Measurements from ENCODE around the gene ATP11B. TPM values are rescaled to one million over a fixed set of nuclear protein-coding genes. Genes with fewer than 3 reads are reported as not detected.

Gene ATP11B
- total and polyA plus RNA-seq, 2 of the 8 experiments (the other 6 are each of a cell fraction or from before 2014, with no cell fraction given), result 5.1 to 26.5 TPM

DNA sequence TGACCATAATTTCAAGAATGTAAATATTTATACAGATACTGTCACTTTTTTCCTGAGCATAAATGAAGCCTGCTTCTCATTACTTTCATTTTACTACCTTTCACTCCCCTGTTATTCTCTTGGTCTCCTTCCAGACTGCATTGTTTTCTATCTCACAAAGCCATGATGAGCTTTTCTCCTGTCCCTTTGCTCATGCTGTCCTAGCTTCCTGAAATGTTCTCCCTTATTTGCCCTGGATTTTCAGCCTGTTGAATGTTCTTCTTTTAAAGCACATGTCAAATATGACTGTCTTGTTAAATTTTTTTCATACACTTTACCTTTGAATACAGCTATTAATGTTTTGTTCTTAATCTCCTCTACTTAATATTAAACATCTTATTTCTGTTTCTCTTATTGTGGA is 31.7 kb downstream of the ATP11B start (continued):
- TF ChIP-seq, protein P1, sequence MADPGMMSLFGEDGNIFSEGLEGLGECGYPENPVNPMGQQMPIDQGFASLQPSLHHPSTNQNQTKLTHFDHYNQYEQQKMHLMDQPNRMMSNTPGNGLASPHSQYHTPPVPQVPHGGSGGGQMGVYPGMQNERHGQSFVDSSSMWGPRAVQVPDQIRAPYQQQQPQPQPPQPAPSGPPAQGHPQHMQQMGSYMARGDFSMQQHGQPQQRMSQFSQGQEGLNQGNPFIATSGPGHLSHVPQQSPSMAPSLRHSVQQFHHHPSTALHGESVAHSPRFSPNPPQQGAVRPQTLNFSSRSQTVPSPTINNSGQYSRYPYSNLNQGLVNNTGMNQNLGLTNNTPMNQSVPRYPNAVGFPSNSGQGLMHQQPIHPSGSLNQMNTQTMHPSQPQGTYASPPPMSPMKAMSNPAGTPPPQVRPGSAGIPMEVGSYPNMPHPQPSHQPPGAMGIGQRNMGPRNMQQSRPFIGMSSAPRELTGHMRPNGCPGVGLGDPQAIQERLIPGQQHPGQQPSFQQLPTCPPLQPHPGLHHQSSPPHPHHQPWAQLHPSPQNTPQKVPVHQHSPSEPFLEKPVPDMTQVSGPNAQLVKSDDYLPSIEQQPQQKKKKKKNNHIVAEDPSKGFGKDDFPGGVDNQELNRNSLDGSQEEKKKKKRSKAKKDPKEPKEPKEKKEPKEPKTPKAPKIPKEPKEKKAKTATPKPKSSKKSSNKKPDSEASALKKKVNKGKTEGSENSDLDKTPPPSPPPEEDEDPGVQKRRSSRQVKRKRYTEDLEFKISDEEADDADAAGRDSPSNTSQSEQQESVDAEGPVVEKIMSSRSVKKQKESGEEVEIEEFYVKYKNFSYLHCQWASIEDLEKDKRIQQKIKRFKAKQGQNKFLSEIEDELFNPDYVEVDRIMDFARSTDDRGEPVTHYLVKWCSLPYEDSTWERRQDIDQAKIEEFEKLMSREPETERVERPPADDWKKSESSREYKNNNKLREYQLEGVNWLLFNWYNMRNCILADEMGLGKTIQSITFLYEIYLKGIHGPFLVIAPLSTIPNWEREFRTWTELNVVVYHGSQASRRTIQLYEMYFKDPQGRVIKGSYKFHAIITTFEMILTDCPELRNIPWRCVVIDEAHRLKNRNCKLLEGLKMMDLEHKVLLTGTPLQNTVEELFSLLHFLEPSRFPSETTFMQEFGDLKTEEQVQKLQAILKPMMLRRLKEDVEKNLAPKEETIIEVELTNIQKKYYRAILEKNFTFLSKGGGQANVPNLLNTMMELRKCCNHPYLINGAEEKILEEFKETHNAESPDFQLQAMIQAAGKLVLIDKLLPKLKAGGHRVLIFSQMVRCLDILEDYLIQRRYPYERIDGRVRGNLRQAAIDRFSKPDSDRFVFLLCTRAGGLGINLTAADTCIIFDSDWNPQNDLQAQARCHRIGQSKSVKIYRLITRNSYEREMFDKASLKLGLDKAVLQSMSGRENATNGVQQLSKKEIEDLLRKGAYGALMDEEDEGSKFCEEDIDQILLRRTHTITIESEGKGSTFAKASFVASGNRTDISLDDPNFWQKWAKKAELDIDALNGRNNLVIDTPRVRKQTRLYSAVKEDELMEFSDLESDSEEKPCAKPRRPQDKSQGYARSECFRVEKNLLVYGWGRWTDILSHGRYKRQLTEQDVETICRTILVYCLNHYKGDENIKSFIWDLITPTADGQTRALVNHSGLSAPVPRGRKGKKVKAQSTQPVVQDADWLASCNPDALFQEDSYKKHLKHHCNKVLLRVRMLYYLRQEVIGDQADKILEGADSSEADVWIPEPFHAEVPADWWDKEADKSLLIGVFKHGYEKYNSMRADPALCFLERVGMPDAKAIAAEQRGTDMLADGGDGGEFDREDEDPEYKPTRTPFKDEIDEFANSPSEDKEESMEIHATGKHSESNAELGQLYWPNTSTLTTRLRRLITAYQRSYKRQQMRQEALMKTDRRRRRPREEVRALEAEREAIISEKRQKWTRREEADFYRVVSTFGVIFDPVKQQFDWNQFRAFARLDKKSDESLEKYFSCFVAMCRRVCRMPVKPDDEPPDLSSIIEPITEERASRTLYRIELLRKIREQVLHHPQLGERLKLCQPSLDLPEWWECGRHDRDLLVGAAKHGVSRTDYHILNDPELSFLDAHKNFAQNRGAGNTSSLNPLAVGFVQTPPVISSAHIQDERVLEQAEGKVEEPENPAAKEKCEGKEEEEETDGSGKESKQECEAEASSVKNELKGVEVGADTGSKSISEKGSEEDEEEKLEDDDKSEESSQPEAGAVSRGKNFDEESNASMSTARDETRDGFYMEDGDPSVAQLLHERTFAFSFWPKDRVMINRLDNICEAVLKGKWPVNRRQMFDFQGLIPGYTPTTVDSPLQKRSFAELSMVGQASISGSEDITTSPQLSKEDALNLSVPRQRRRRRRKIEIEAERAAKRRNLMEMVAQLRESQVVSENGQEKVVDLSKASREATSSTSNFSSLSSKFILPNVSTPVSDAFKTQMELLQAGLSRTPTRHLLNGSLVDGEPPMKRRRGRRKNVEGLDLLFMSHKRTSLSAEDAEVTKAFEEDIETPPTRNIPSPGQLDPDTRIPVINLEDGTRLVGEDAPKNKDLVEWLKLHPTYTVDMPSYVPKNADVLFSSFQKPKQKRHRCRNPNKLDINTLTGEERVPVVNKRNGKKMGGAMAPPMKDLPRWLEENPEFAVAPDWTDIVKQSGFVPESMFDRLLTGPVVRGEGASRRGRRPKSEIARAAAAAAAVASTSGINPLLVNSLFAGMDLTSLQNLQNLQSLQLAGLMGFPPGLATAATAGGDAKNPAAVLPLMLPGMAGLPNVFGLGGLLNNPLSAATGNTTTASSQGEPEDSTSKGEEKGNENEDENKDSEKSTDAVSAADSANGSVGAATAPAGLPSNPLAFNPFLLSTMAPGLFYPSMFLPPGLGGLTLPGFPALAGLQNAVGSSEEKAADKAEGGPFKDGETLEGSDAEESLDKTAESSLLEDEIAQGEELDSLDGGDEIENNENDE (IDR thresholded peaks at IDR 0.05; ENCODE audit: insufficient replicate concordance, low read length), result no peak
- TF ChIP-seq SIRT6 (IDR thresholded peaks at IDR 0.05; ENCODE audit: low read length), result no peak
- TF ChIP-seq NRF1 (IDR thresholded peaks at IDR 0.05; ENCODE audit: low read depth, low read length), result no peak
- TF ChIP-seq MAFK (IDR thresholded peaks at IDR 0.05; ENCODE audit: low read depth, low read length), result no peak
- TF ChIP-seq SP1 (IDR thresholded peaks at IDR 0.05; ENCODE audit: low read depth, low read length), result no peak
- TF ChIP-seq CHD1 (IDR thresholded peaks at IDR 0.05; ENCODE audit: low read depth, low read length), result no peak
- no peak for TF ChIP-seq CHD2 (IDR thresholded peaks at IDR 0.05; ENCODE audit: low read length)
- no peak for TF ChIP-seq SIN3A (conservative IDR thresholded peaks at IDR 0.05 in 1 of 2, IDR thresholded peaks at IDR 0.05 in 1 of 2; ENCODE audit: low read depth in 1 of 2, low read length in 2 of 2)
- TF ChIP-seq, protein P2, sequence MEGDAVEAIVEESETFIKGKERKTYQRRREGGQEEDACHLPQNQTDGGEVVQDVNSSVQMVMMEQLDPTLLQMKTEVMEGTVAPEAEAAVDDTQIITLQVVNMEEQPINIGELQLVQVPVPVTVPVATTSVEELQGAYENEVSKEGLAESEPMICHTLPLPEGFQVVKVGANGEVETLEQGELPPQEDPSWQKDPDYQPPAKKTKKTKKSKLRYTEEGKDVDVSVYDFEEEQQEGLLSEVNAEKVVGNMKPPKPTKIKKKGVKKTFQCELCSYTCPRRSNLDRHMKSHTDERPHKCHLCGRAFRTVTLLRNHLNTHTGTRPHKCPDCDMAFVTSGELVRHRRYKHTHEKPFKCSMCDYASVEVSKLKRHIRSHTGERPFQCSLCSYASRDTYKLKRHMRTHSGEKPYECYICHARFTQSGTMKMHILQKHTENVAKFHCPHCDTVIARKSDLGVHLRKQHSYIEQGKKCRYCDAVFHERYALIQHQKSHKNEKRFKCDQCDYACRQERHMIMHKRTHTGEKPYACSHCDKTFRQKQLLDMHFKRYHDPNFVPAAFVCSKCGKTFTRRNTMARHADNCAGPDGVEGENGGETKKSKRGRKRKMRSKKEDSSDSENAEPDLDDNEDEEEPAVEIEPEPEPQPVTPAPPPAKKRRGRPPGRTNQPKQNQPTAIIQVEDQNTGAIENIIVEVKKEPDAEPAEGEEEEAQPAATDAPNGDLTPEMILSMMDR (IDR thresholded peaks at IDR 0.05; ENCODE audit: control extremely low read depth in 1 of 3, insufficient read depth in 1 of 3, low read depth in 1 of 3, low read length in 3 of 3), result no peak

Data from H1 (cell line).